GM19025 (cell line): ENCODE data around the gene RAB40AL.

Experiments used
- ATAC-seq: cut with Tn5 transposase; IDR thresholded peaks from one replicate; pipeline ENCODE4 v1.9.1; 2021; ENCODE audit warnings: mild to moderate bottlenecking, low read depth, moderate library complexity; ENCODE audit not compliant: unreplicated experiment

The RAB40AL gene

DNA sequence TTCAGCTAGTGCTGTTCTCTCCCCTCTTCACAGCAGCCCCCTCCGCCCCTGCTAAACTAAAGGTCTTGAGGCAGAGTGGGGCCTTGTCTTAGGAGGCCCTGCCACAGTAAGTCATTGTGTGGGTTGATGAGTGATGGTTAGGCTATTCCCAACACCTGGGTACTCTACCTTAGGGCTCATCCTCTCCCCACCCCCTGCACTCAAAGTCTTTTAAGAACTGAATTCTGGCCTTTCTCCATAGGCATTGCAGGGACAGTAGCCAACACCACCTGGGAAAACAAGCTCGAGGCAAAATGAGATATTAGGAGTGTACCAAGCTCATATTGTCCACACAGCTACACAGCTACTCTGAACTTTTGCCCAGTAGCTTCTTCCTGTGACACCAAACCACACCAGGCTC is 42.5 kb downstream of the RAB40AL start:
- no peak for ATAC-seq

DNA sequence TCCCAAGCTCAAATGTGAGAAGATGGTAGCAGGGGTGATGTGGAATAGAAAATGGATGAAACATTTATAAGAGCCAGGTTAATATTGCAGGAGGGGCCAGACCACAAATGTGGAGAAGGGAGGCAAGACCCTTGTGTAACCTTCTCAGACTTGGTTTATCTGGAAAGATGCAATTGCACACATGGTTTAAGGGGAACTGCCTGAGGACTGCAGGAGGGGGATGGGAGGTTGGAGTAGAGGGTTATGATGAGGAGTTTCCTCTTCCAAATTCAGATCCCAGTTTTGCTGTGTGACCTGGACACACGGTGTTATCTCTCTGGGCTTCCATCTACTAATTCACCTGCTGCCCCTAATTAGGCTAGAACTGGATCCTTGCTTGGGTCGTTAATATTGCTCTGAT is 46.1 kb downstream of the RAB40AL start:
- no peak for ATAC-seq

DNA sequence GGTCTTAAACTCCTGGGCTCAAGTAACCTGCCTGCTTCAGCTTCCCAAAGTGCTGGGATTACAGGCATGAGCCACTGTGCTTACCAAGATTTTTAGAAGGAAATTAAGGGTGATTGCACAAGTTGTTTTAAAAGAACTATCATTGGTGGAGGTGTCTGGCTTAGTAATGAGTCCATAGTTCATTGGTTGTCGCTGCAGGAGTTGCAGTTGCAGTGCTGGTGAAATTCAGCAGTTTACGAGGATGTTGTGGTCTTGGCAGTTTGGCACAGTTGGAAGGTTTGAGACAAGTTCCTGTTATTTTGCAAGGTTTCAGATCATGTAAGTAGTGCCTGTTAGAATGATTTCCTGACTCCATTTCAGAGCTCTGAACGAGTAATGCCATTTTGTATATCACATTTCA is 48.1 kb downstream of the RAB40AL start:
- no peak for ATAC-seq
